ENCODE measurements around the gene NAPSA. TPM values are rescaled to one million over a fixed set of nuclear protein-coding genes. Genes with fewer than 3 reads are reported as not detected.
"Not testable (repeated sequence)": the region's sequence is repeated elsewhere in the genome, so short reads cannot be mapped to it uniquely, and the experiment has no call there.

Gene NAPSA
- total RNA-seq, 1 donor from 2014 or later: 1.3 TPM

DNA sequence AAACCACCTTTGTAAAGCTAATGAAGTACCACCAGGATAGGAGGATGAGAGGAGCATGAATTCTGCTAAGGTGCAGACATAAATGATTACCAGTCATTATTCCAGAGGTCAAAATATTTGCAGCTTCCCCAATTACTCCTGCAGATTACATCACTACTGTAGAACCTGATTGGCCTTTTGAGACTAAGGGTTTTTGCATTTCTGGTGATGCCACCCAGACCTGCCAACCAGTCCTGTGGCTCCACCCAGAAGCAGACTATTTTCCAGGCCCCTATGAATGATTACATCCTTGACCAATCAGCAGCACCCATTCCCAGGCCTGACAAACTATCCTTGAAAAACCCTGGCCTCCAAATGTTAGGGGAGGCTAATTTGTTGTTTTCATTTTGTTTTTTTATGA is 25.1 kb downstream of the NAPSA start:
- H3K27me3 Mint-ChIP-seq (ENCODE audit: unreplicated experiment): no peaks in the 10 kb centered on the region
- H3K27ac Mint-ChIP-seq (ENCODE audit: unreplicated experiment): no peak overlapping the region
- no peaks in the 10 kb centered on the region for H3K4me1 Mint-ChIP-seq (ENCODE audit: unreplicated experiment)
- no peak for DNase-seq (ENCODE audit: extremely low spot score, unreplicated experiment)
- H3K4me3 Mint-ChIP-seq (ENCODE audit: unreplicated experiment): no peak overlapping the region
- TF ChIP-seq, protein P1, sequence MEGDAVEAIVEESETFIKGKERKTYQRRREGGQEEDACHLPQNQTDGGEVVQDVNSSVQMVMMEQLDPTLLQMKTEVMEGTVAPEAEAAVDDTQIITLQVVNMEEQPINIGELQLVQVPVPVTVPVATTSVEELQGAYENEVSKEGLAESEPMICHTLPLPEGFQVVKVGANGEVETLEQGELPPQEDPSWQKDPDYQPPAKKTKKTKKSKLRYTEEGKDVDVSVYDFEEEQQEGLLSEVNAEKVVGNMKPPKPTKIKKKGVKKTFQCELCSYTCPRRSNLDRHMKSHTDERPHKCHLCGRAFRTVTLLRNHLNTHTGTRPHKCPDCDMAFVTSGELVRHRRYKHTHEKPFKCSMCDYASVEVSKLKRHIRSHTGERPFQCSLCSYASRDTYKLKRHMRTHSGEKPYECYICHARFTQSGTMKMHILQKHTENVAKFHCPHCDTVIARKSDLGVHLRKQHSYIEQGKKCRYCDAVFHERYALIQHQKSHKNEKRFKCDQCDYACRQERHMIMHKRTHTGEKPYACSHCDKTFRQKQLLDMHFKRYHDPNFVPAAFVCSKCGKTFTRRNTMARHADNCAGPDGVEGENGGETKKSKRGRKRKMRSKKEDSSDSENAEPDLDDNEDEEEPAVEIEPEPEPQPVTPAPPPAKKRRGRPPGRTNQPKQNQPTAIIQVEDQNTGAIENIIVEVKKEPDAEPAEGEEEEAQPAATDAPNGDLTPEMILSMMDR (IDR thresholded peaks at IDR 0.05): no peak
- H3K36me3 Mint-ChIP-seq (ENCODE audit: unreplicated experiment): no peaks in the 10 kb centered on the region
- H3K9me3 Mint-ChIP-seq (ENCODE audit: unreplicated experiment): peaks cover 20% of the 10 kb centered on the region

DNA sequence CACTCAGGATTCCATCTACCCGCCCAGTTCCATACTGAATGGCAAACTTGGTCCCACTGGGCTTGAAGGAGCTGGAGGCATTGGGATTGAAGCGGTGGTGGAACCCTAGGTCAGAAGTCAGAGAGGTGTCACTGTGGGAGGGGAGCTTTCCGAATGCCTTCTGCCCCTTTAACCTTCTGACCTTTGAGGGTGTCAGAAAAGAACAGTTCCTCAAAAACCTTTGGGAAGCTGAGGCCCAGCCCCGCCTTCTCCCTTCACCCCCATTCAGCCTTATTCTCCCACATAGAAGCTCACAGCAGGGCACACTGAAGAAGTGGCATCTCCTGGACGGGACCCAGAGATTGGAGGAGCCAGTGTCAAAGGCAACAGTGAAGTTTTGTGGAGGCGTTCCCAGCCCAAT is 28.4 kb downstream of the NAPSA start:
- DNase-seq (ENCODE audit: extremely low spot score, unreplicated experiment); H3K27me3 Mint-ChIP-seq (ENCODE audit: unreplicated experiment); H3K27ac Mint-ChIP-seq (ENCODE audit: unreplicated experiment): not testable (repeated sequence)

DNA sequence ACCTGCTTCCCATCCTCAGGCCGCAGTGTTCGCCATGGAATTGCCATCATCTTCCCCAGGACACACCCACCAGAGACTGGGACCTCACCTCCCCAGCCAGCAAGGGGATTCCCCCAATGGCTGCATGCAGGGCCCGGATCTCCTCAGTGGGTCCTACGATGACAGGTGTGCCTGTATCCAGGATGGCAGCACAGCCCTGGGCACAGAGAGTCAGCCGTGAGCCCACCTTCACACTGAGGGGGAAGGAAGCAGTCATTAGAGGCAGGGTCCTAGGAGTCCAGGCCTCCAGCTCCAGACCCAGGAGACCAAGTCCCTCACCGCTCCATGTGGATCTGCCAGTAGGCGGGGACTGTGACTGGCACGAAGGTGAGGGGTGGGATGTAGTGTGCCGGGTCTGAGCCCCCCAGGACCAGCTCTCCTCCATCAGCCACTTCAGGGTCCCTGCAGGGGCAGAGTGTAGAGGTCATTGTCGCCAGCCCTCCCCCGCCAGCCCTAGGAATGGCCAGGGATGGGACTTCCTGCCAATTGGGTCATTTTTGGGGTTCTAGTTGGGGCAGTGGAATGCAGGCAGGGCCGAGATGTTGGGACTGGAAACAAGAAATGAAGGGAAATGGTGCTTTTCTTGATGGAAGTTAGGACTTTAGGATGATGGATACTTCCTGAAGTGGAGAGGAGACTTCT is 30.6 kb downstream of the NAPSA start:
- Mint-ChIP-seq H3K4me1 (ENCODE audit: unreplicated experiment) (peaks cover 17% of the 10 kb centered on the region), H3K36me3 (ENCODE audit: unreplicated experiment) (no peaks in the 10 kb centered on the region), H3K27ac (ENCODE audit: unreplicated experiment) (no peak overlapping the region), H3K27me3 (ENCODE audit: unreplicated experiment) (peaks cover 27% of the 10 kb centered on the region), H3K4me3 (ENCODE audit: unreplicated experiment) (peak overlapping the region; percentile 10), H3K9me3 (ENCODE audit: unreplicated experiment) (peaks cover 12% of the 10 kb centered on the region)
- no peak for DNase-seq (ENCODE audit: extremely low spot score, unreplicated experiment)
- TF ChIP-seq, protein P1 (IDR thresholded peaks at IDR 0.05): no peak

More for the DNA sequence above, 28.4 kb downstream of the NAPSA start:
- not testable (repeated sequence) for H3K4me1 Mint-ChIP-seq (ENCODE audit: unreplicated experiment); H3K36me3 Mint-ChIP-seq (ENCODE audit: unreplicated experiment); H3K4me3 Mint-ChIP-seq (ENCODE audit: unreplicated experiment)
- H3K9me3 Mint-ChIP-seq (ENCODE audit: unreplicated experiment): peaks cover 18% of the 10 kb centered on the region

DNA sequence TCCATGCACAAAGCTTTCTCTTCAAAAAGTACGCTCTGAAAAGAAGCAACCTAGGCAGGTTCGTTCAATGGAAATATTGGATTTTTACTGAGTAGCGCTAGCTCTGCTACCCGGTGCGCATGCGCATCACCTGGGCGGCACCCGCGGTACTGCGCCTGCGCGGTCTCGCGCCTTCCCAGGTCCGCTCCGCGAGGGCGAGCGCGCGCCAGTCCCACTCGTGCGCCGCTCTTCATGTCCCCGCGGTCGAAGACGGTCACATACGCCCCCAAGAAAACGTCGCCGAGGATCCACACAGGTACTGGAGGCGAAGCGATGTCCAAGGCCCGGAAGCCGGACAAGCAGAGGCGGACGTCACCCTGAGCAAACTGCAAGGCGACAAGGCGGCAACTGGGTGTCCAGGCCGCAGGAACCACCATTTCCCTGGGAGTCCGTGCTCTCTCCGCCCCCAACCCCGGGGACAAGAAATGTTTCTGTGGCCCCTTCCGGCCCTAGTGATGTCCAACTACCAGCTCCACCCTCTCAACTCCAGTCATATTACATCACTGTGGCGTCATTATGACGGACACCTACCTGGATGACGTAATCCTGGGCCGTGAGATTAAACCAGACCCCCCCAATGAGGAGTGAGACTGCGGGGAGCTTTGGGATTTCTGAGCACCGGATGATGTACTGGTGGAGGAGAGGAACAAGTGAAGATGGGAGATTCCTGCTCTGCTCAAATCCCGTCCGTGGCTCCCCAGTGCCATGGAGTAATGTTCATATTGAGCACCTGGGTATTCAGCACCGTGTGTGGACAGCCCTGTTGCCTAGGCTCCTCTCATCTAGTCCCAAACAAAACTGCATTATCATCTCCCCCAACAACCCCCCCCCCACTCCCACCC is 31.5 kb downstream of the NAPSA start:
- Mint-ChIP-seq H3K4me1 (ENCODE audit: unreplicated experiment) (peaks cover 22% of the 10 kb centered on the region), H3K36me3 (ENCODE audit: unreplicated experiment) (peaks cover 5% of the 10 kb centered on the region), H3K4me3 (ENCODE audit: unreplicated experiment) (peak overlapping the region; percentile 82), H3K27ac (ENCODE audit: unreplicated experiment) (peak overlapping the region; percentile 78), H3K9me3 (ENCODE audit: unreplicated experiment) (peaks cover 8% of the 10 kb centered on the region), H3K27me3 (ENCODE audit: unreplicated experiment) (peaks cover 36% of the 10 kb centered on the region)
- DNase-seq (ENCODE audit: extremely low spot score, unreplicated experiment): peak; percentile 94
- TF ChIP-seq, protein P1 (IDR thresholded peaks at IDR 0.05): no peak

DNA sequence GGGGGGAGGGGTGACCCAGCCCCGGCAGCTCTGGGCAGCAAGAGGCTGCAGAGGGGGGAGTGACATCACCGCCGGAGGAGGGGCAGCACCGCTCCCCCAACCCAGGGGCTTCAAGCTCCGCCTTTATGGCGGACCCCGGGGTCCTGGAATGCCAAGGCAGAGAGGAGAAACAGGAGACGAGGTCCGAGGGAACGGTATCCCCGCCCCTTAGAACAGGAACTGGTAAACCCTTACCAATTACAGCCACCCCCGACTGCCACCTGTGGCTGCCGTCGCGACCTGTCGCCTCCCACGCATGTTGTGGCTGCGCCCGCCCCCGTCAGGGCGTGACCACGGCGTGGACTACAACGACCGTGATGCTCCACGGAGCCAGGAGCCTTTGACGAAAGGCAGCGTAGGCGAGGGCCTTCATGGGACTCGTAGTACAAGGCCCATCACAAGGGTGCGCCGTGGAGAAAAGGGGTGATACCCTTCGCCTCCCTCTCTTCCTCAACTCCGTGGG is 32.2 kb downstream of the NAPSA start:
- DNase-seq (ENCODE audit: extremely low spot score, unreplicated experiment): peak; percentile 91
- Mint-ChIP-seq H3K9me3 (ENCODE audit: unreplicated experiment) (peaks cover 8% of the 10 kb centered on the region), H3K4me3 (ENCODE audit: unreplicated experiment) (peak overlapping the region; percentile 82), H3K4me1 (ENCODE audit: unreplicated experiment) (peaks cover 22% of the 10 kb centered on the region), H3K36me3 (ENCODE audit: unreplicated experiment) (peaks cover 5% of the 10 kb centered on the region), H3K27me3 (ENCODE audit: unreplicated experiment) (peaks cover 36% of the 10 kb centered on the region), H3K27ac (ENCODE audit: unreplicated experiment) (peak overlapping the region; percentile 78)
- TF ChIP-seq, protein P1 (IDR thresholded peaks at IDR 0.05): no peak
